WTC11 (cell line): Measurements from ENCODE around the gene ADIPOR2. TPM values are rescaled to one million over a fixed set of nuclear protein-coding genes. Genes with fewer than 3 reads are reported as not detected.

Experiments
- ATAC-seq: fragments of 200-7000 bp; cut with Tn5 transposase; 2 replicates; pipeline ENCODE4 v1.10.0; 2021; ENCODE audit warnings: mild to moderate bottlenecking, moderate library complexity
- CTCF ChIA-PET: fragments of 300-600 bp; sonication (Branson Sonifier 250); formaldehyde crosslinking; loops from one replicate; lab custom pipeline; 2021; ENCODE audit warnings: antibody characterized with exemption; lab: Charles Lee
- POLR2A ChIA-PET: fragments of 350-600 bp; sonication (Branson Sonifier 250); formaldehyde crosslinking; loops from one replicate; lab custom pipeline; 2021; ENCODE audit warnings: antibody characterized with exemption; lab: Charles Lee
- DNase-seq: peaks from one replicate; pipeline ENCODE4 v3.0.0; 2021; ENCODE audit warnings: low spot score
- H3K27ac Mint-ChIP-seq: 2 replicates; pipeline ENCODE4 v1.8.0; 2021; ENCODE audit warnings: mixed read lengths
- H3K27me3 Mint-ChIP-seq: 2 replicates; pipeline ENCODE4 v1.8.0; 2021; ENCODE audit warnings: low read depth, mild to moderate bottlenecking, moderate library complexity, mixed read lengths
- H3K36me3 Mint-ChIP-seq: 2 replicates; pipeline ENCODE4 v1.8.0; 2021; ENCODE audit warnings: mixed read lengths
- H3K4me1 Mint-ChIP-seq: 2 replicates; pipeline ENCODE4 v1.8.0; 2022; ENCODE audit warnings: mixed read lengths
- H3K4me3 Mint-ChIP-seq: 2 replicates; pipeline ENCODE4 v1.8.0; 2021; ENCODE audit warnings: mild to moderate bottlenecking, moderate library complexity, mixed read lengths
- H3K9me3 Mint-ChIP-seq: 2 replicates; pipeline ENCODE4 v1.8.0; 2021; ENCODE audit warnings: mixed read lengths
- CTCF ChIP-seq: fragments of 200-600 bp; IDR thresholded peaks from 2 replicates; pipeline ENCODE4 v1.8.0; 2022; ENCODE audit warnings: antibody characterized with exemption
- ESRRA ChIP-seq: sonication (generic); formaldehyde crosslinking; IDR thresholded peaks from 2 replicates; pipeline ENCODE4 v1.8.1; 2022; ENCODE audit warnings: mild to moderate bottlenecking, missing genetic modification reagents, borderline replicate concordance
- FOXP4 ChIP-seq: sonication (generic); formaldehyde crosslinking; IDR thresholded peaks from 2 replicates; pipeline ENCODE4 v1.8.0; 2022; ENCODE audit warnings: mild to moderate bottlenecking, missing genetic modification reagents
- GABPB1 ChIP-seq: sonication (generic); formaldehyde crosslinking; IDR thresholded peaks from 2 replicates; pipeline ENCODE4 v1.8.1; 2023; ENCODE audit warnings: mild to moderate bottlenecking, missing genetic modification reagents
- GTF2I ChIP-seq: fragments of 250-450 bp; sonication (Bioruptor Pico); conservative IDR thresholded peaks from 2 replicates; pipeline ENCODE4 v1.4.0; 2021; ENCODE audit warnings: mild to moderate bottlenecking
- IRF1 ChIP-seq: sonication (generic); formaldehyde crosslinking; IDR thresholded peaks from 2 replicates; pipeline ENCODE4 v1.8.0; 2023; ENCODE audit warnings: missing genetic modification reagents
- JAZF1 ChIP-seq: fragments of 250-450 bp; sonication (Bioruptor Pico); IDR thresholded peaks from 2 replicates; pipeline ENCODE4 v1.9.0; 2021; ENCODE audit warnings: moderate library complexity, mild to moderate bottlenecking, inconsistent platforms
- KAT7 ChIP-seq: sonication (generic); formaldehyde crosslinking; IDR thresholded peaks from 2 replicates; pipeline ENCODE4 v1.8.1; 2023; ENCODE audit warnings: missing genetic modification reagents, mild to moderate bottlenecking, borderline replicate concordance
- MLX ChIP-seq: sonication (generic); formaldehyde crosslinking; IDR thresholded peaks from 2 replicates; pipeline ENCODE4 v1.8.1; 2023; ENCODE audit warnings: mild to moderate bottlenecking, missing genetic modification reagents, moderate library complexity
- MYBL2 ChIP-seq: sonication (generic); formaldehyde crosslinking; IDR thresholded peaks from 2 replicates; pipeline ENCODE4 v1.8.1; 2023; ENCODE audit warnings: mild to moderate bottlenecking, moderate library complexity, missing genetic modification reagents
- NR1H2 ChIP-seq: sonication (generic); formaldehyde crosslinking; IDR thresholded peaks from 2 replicates; pipeline ENCODE4 v1.9.0; 2021; ENCODE audit warnings: mild to moderate bottlenecking, moderate library complexity, missing genetic modification reagents
- OVOL2 ChIP-seq: fragments of 250-450 bp; sonication (Bioruptor Pico); IDR thresholded peaks from 2 replicates; pipeline ENCODE4 v1.9.0; 2021; ENCODE audit warnings: mild to moderate bottlenecking, borderline replicate concordance
- PRRX2 ChIP-seq: fragments of 250-450 bp; sonication (Bioruptor Pico); IDR thresholded peaks from 2 replicates; pipeline ENCODE4 v1.8.0; 2021; ENCODE audit warnings: mild to moderate bottlenecking
- RELA ChIP-seq: sonication (generic); formaldehyde crosslinking; IDR thresholded peaks from 2 replicates; pipeline ENCODE4 v1.8.1; 2022; ENCODE audit warnings: missing genetic modification reagents, mild to moderate bottlenecking, borderline replicate concordance
- TCF7 ChIP-seq: sonication (generic); formaldehyde crosslinking; IDR thresholded peaks from 2 replicates; pipeline ENCODE4 v1.8.0; 2022; ENCODE audit warnings: mild to moderate bottlenecking, low read depth, missing genetic modification reagents, moderate library complexity
- TEAD1 ChIP-seq: sonication (generic); formaldehyde crosslinking; IDR thresholded peaks from 2 replicates; pipeline ENCODE4 v1.8.0; 2022; ENCODE audit warnings: mild to moderate bottlenecking, missing genetic modification reagents
- TP53 ChIP-seq: sonication (generic); formaldehyde crosslinking; IDR thresholded peaks from 2 replicates; pipeline ENCODE4 v1.8.1; 2023; ENCODE audit warnings: mild to moderate bottlenecking, missing genetic modification reagents
- USF2 ChIP-seq: sonication (generic); formaldehyde crosslinking; IDR thresholded peaks from 2 replicates; pipeline ENCODE4 v1.8.1; 2023; ENCODE audit warnings: mild to moderate bottlenecking, missing genetic modification reagents, moderate library complexity
- ZBTB21 ChIP-seq: sonication (generic); formaldehyde crosslinking; IDR thresholded peaks from 2 replicates; pipeline ENCODE4 v1.8.1; 2023; ENCODE audit warnings: mild to moderate bottlenecking, missing genetic modification reagents, borderline replicate concordance
- ZNF121 ChIP-seq: sonication (generic); formaldehyde crosslinking; IDR thresholded peaks from 2 replicates; pipeline ENCODE4 v1.8.0; 2023; ENCODE audit warnings: missing genetic modification reagents
- ZNF232 ChIP-seq: sonication (generic); formaldehyde crosslinking; IDR thresholded peaks from 2 replicates; pipeline ENCODE4 v1.8.0; 2022; ENCODE audit warnings: mild to moderate bottlenecking, missing genetic modification reagents
- ZNF263 ChIP-seq: sonication (generic); formaldehyde crosslinking; IDR thresholded peaks from 2 replicates; pipeline ENCODE4 v1.8.1; 2022; ENCODE audit warnings: low read depth, mild to moderate bottlenecking, moderate library complexity, missing genetic modification reagents
- ZNF281 ChIP-seq: sonication (generic); formaldehyde crosslinking; IDR thresholded peaks from 2 replicates; pipeline ENCODE4 v1.8.0; 2023; ENCODE audit warnings: mild to moderate bottlenecking, missing genetic modification reagents
- ZNF317 ChIP-seq: sonication (generic); formaldehyde crosslinking; IDR thresholded peaks from 2 replicates; pipeline ENCODE4 v1.8.1; 2023; ENCODE audit warnings: low read depth, mild to moderate bottlenecking, moderate library complexity, missing genetic modification reagents, borderline replicate concordance
- ZNF416 ChIP-seq: fragments of 250-450 bp; sonication (Bioruptor Pico); IDR thresholded peaks from 2 replicates; pipeline ENCODE4 v1.9.0; 2021; ENCODE audit warnings: mild to moderate bottlenecking, inconsistent platforms
- ZNF671 ChIP-seq: fragments of 250-450 bp; sonication (Bioruptor Pico); IDR thresholded peaks from 2 replicates; pipeline ENCODE4 v1.8.0; 2021; ENCODE audit warnings: mild to moderate bottlenecking
- total RNA-seq: library from RNA; stranded (reverse); gene quantifications from 3 replicates; pipeline ENCODE4 v1.2.3, GENCODE V29; 2021
- TF ChIP-seq, protein P1 (sequence below): sonication (generic); formaldehyde crosslinking; conservative IDR thresholded peaks from 2 replicates; pipeline ENCODE4 v1.8.1; 2022; ENCODE audit warnings: mild to moderate bottlenecking, missing genetic modification reagents

Gene ADIPOR2
- total RNA-seq, 1 experiment from 2014 or later, result 38.4 TPM

DNA sequence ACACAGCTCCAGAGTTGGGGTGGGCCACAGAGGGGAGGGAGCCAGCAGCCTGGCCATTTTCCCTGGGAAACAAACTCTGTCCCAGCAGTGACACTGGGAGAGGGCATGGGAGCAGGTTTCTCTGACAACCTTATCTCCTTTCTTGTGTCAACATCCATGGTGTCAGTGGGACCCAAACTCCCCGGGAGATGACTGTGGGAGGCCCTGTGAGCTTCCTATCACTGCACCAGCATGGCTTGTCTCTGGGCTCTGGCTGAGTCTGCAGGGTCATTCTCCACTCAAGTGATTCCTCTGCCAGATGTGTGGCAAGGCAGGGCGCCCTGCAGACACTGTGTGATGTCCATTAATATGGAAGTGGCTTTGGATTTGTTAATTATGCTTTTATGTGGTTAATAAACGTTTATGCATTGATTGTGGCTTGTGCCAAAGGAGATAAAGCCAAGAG lies 139.6 kb downstream of the ADIPOR2 start (continued):
- TF ChIP-seq CTCF, result no peak
- no peak for TF ChIP-seq ZBTB21
- TF ChIP-seq GABPB1 (CRISPR knock-in tag), result no peak
- TF ChIP-seq, protein P1, sequence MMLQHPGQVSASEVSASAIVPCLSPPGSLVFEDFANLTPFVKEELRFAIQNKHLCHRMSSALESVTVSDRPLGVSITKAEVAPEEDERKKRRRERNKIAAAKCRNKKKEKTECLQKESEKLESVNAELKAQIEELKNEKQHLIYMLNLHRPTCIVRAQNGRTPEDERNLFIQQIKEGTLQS (CRISPR knock-in tag), result no peak

- Mint-ChIP-seq H3K9me3 (no peaks in the 10 kb centered on the region), H3K36me3 (no peaks in the 10 kb centered on the region), H3K4me1 (peaks cover 6% of the 10 kb centered on the region), H3K27ac (no peak overlapping the region), H3K27me3 (peaks cover 8% of the 10 kb centered on the region; the same call in 1 of the 2 replicates), H3K4me3 (peak overlapping the region; percentile 55)
- DNase-seq (peak; percentile 85), ATAC-seq (peak; percentile 87)
- ChIA-PET CTCF (interaction anchor here (0.6 to 2.3 kb wide), 10 partner anchors 14 to 197 kb away, joined by 3 to 7 read pairs (median 4); no protein-coding TSS in a partner anchor), POLR2A (no interaction called here)
- TF ChIP-seq JAZF1, result no peak
- TF ChIP-seq PRRX2 (CRISPR knock-in tag), result no peak
- no peak for TF ChIP-seq GTF2I
- TF ChIP-seq TEAD1 (CRISPR knock-in tag), result peak; percentile 67; the same call in 1 of the 2 replicates
- peak; percentile 95 for TF ChIP-seq FOXP4 (CRISPR knock-in tag)
- no peak for TF ChIP-seq MLX (CRISPR knock-in tag)
- no peak for TF ChIP-seq RELA
- TF ChIP-seq GABPB1 (CRISPR knock-in tag), result peak; percentile 48; the same call in 1 of the 2 replicates
- no peak for TF ChIP-seq TCF7 (CRISPR knock-in tag)
- TF ChIP-seq ESRRA (CRISPR knock-in tag), result no peak
- TF ChIP-seq NR1H2 (CRISPR knock-in tag), result peak; percentile 65; the same call in 1 of the 2 replicates
- TF ChIP-seq OVOL2 (CRISPR knock-in tag), result no peak
- TF ChIP-seq ZNF317 (CRISPR knock-in tag), result 0 out of 2 replicates have a peak, but pooled peaks have one; percentile 30
- peak; percentile 92 for TF ChIP-seq ZNF232 (CRISPR knock-in tag)
- no peak for TF ChIP-seq MYBL2 (CRISPR knock-in tag)
- peak; percentile 68; the same call in 1 of the 2 replicates for TF ChIP-seq ZNF281
- no peak for TF ChIP-seq USF2 (CRISPR knock-in tag)
- TF ChIP-seq TP53 (CRISPR knock-in tag), result peak; percentile 93
- TF ChIP-seq ZNF416 (CRISPR knock-in tag), result no peak
- no peak for TF ChIP-seq KAT7
- TF ChIP-seq ZNF263 (CRISPR knock-in tag), result no peak
- TF ChIP-seq ZNF121 (CRISPR knock-in tag), result no peak
- TF ChIP-seq ZNF671 (CRISPR knock-in tag), result no peak
- peak; percentile 88 for TF ChIP-seq IRF1 (CRISPR knock-in tag)
Measured at GRCh38 chr12:1830981-1831963, 140.4 kb downstream of the ADIPOR2 start.
